Eye (tissue), 1 donor: Measurements from ENCODE around the gene MINDY1.

Experiments used
- DNase-seq: peaks from one replicate; pipeline ENCODE4 v3.0.0-alpha.2; 2015

The MINDY1 gene

GRCh38 chr1:150963321-150964163, 43.2 kb downstream of the MINDY1 start:
- no peak for DNase-seq

- no peak for DNase-seq
Observed at GRCh38 chr1:150961756-150962155, 44.9 kb downstream of the MINDY1 start.

- DNase-seq: no peak
Observed at GRCh38 chr1:150960646-150961045, 46.1 kb downstream of the MINDY1 start.

GRCh38 chr1:150957666-150958065, 49.0 kb downstream of the MINDY1 start:
- no peak for DNase-seq

GRCh38 chr1:150955280-150955679, 51.4 kb downstream of the MINDY1 start:
- DNase-seq: no peak

GRCh38 chr1:150954708-150955107, 52.0 kb downstream of the MINDY1 start:
- no peak for DNase-seq
